A549 treated with DMSO at 1 μM for 4 hours (cell line): Measurements from ENCODE around the gene TSPO. TPM values are rescaled to one million over a fixed set of nuclear protein-coding genes. Genes with fewer than 3 reads are reported as not detected.

Source experiments
- total RNA-seq: library from RNA; stranded (reverse); fragments of 200-300 nt; extraction: Qiagen RNA extraction; gene quantifications from 5 replicates; pipeline ENCODE4 v1.2.3, GENCODE V29; 2022; ENCODE audit warnings: low read depth

TSPO gene
- 147 to 211 TPM (median 184 TPM) in 5 replicates for total RNA-seq

GRCh38 chr22:43151251-43152002 is at the start of gene TSPO:
Gene TSPO (plus strand): TSS chr22:43151559. CDS start chr22:43159239, 7,680 bp downstream.

DNA sequence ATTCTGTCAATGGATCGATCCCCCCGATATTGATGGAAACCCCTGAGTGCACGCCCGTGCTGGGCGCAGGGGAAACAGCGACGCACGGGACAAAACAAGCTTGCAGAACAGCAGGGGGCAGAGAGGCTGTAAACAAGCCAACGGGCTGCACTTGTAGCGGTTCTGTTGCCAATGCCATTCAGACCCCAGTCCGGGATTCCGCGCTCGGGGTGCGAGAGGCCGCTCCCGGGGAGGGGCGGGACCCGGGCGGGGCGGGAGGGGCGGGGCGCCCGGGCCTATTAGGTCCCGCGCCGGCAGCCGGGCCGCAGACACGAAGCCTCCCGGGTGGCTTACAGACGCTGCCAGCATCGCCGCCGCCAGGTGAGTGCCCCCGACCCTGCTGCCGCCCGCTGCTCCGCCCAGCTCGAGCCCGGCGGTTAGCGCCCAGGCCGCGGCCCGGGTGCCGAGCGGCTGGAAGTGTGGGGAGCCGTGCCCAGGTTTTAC is 40.9 kb upstream of the TSPO start, which contains the start of gene BIK:
TSS of gene BIK (plus strand) at position 307 of the 483 bp plus-strand sequence. CDS start 13,273 bp downstream, outside the sequence.

GRCh38 chr22:43142880-43143562 is 8.3 kb upstream of the TSPO start, which contains the start of gene MCAT:
Gene MCAT (minus strand): TSS chr22:43143398. CDS start chr22:43143348, 50 bp downstream.

GRCh38 chr22:43186272-43187170 is 35.2 kb downstream of the TSPO start, which contains the start of gene TTLL12:
Gene TTLL12 (minus strand): TSS chr22:43187134. CDS start chr22:43187069, 65 bp downstream.

Other genes with a start within 250 kb of the TSPO start
- gene PACSIN2, start 136.4 kb upstream of the TSPO start, total RNA-seq: 66.5 to 72.5 TPM (median 69.2 TPM) in 5 replicates
- 1.7 to 2.2 TPM (median 1.9 TPM) in 5 replicates for gene TTLL1, start 62.2 kb upstream of the TSPO start, total RNA-seq
- gene BIK, start 40.8 kb upstream of the TSPO start, total RNA-seq: 0.61 to 1.5 TPM (median 0.91 TPM) in 5 replicates
- 12.5 to 26.3 TPM (median 23.5 TPM) in 5 replicates for gene MCAT, start 8.2 kb upstream of the TSPO start, total RNA-seq
- 17.8 to 24.4 TPM (median 21.2 TPM) in 5 replicates for gene TTLL12, start 35.6 kb downstream of the TSPO start, total RNA-seq
- gene SCUBE1, start 191.8 kb downstream of the TSPO start, total RNA-seq: 0.09 to 0.20 TPM (median 0.15 TPM) in 5 replicates